CD14-positive monocyte (primary cell): ENCODE measurements around the gene SEC22A. TPM values are rescaled to one million over a fixed set of nuclear protein-coding genes. Genes with fewer than 3 reads are reported as not detected.
A peak's percentile ranks its signal among the peaks of the same experiment; 100 is the strongest.

Experiments
- DNase-seq, 3 donors: peaks; one replicate each; pipeline ENCODE4 v3.0.0-alpha.2; 2011 to 2022
- H2AFZ ChIP-seq: 2 replicates; pipeline ENCODE4 v1.6.0; 2012; ENCODE audit warnings: mild to moderate bottlenecking, low read depth, low read length, inconsistent platforms; ENCODE audit not compliant: insufficient read depth, poor library complexity, severe bottlenecking
- H3K27ac ChIP-seq, 2 donors: 1 replicate in 1 of 2; 2 replicates in 1 of 2; pipeline ENCODE4 v1.5.1; 2012 to 2013; ENCODE audit warnings: low read length in 2 of 2, control low read depth in 1 of 2, inconsistent platforms in 1 of 2, low read depth in 1 of 2, mild to moderate bottlenecking in 1 of 2
- H3K27me3 ChIP-seq, 2 donors: one replicate each; pipeline versions ENCODE4 v1.6.0 to v1.6.1; 2011 to 2013; ENCODE audit warnings: low read length in 2 of 2; ENCODE audit not compliant: control insufficient read depth in 2 of 2, insufficient read depth in 2 of 2
- H3K36me3 ChIP-seq, 2 donors: replicated peaks in 1 of 2; 1 replicate in 1 of 2; 2 replicates in 1 of 2; pipeline versions ENCODE4 v1.5.1 to v1.6.1; 2012 to 2013; ENCODE audit warnings: low read length in 2 of 2, control low read depth in 1 of 2, inconsistent platforms in 1 of 2, mild to moderate bottlenecking in 1 of 2; ENCODE audit not compliant: insufficient read depth in 2 of 2, control insufficient read depth in 1 of 2
- H3K4me1 ChIP-seq, 2 donors: 1 replicate in 1 of 2; 2 replicates in 1 of 2; pipeline versions ENCODE4 v1.5.1 to v1.6.1; 2012 to 2013; ENCODE audit warnings: low read length in 2 of 2, control low read depth in 1 of 2, inconsistent platforms in 1 of 2, mild to moderate bottlenecking in 1 of 2, moderate library complexity in 1 of 2; ENCODE audit not compliant: insufficient read depth in 2 of 2, control insufficient read depth in 1 of 2
- H3K4me2 ChIP-seq: replicated peaks from 2 replicates; pipeline ENCODE3; 2012; ENCODE audit warnings: low read length, moderate library complexity, mild to moderate bottlenecking; ENCODE audit not compliant: poor library complexity, severe bottlenecking; ENCODE audit errors: extremely low read depth
- H3K4me3 ChIP-seq, 3 experiments: fragments of 200-600 bp in 1 of 3; sonication (generic) in 1 of 3; replicated peaks in 1 of 3; 1 replicate in 2 of 3; 2 replicates in 1 of 3; pipeline ENCODE4 v1.5.1; 2011 to 2013; ENCODE audit warnings: low read length in 3 of 3, mild to moderate bottlenecking in 3 of 3, control low read depth in 2 of 3, low read depth in 2 of 3, inconsistent platforms in 1 of 3, moderate library complexity in 1 of 3
- H3K79me2 ChIP-seq: 2 replicates; pipeline ENCODE4 v1.6.0; 2012; ENCODE audit warnings: mild to moderate bottlenecking, control low read depth, inconsistent platforms, low read length, moderate library complexity; ENCODE audit not compliant: insufficient read depth
- H3K9ac ChIP-seq: 2 replicates; pipeline ENCODE4 v1.6.0; 2017; ENCODE audit warnings: low read length, mild to moderate bottlenecking; ENCODE audit not compliant: insufficient read depth, poor library complexity, severe bottlenecking
- H3K9me3 ChIP-seq, 2 donors: replicated peaks in 1 of 2; 1 replicate in 1 of 2; 2 replicates in 1 of 2; pipeline versions ENCODE4 v1.5.1 to v1.6.1; 2012 to 2013; ENCODE audit warnings: low read length in 2 of 2, control low read depth in 1 of 2; ENCODE audit not compliant: control insufficient read depth in 1 of 2, insufficient read depth in 1 of 2
- H4K20me1 ChIP-seq: 2 replicates; pipeline ENCODE4 v1.6.0; 2012; ENCODE audit warnings: mild to moderate bottlenecking, low read length, control low read depth, moderate library complexity; ENCODE audit not compliant: insufficient read depth
- H3K27ac Mint-ChIP-seq, 7 donors: one replicate each; pipeline ENCODE4 v1.8.0; 2020; ENCODE audit warnings: mild to moderate bottlenecking in 7 of 7, mixed read lengths in 7 of 7, moderate library complexity in 6 of 7, inconsistent platforms in 2 of 7
- H3K27me3 Mint-ChIP-seq, 3 donors: one replicate each; pipeline ENCODE4 v1.8.0; 2021 to 2022; ENCODE audit warnings: low read depth in 3 of 3, mild to moderate bottlenecking in 3 of 3, mixed read lengths in 3 of 3, moderate library complexity in 3 of 3, inconsistent platforms in 1 of 3
- H3K36me3 Mint-ChIP-seq, 2 donors: one replicate each; pipeline ENCODE4 v1.8.0; 2020; ENCODE audit warnings: mixed read lengths in 2 of 2, inconsistent platforms in 1 of 2, mild to moderate bottlenecking in 1 of 2
- H3K4me1 Mint-ChIP-seq: one replicate; pipeline ENCODE4 v1.8.0; 2020; ENCODE audit warnings: mild to moderate bottlenecking, mixed read lengths
- H3K4me3 Mint-ChIP-seq, 2 donors: one replicate each; pipeline ENCODE4 v1.8.0; 2020; ENCODE audit warnings: mild to moderate bottlenecking in 2 of 2, mixed read lengths in 2 of 2, moderate library complexity in 1 of 2
- H3K9me3 Mint-ChIP-seq, 7 donors: one replicate each; pipeline ENCODE4 v1.8.0; 2020 to 2022; ENCODE audit warnings: mixed read lengths in 7 of 7, mild to moderate bottlenecking in 6 of 7, moderate library complexity in 6 of 7, inconsistent platforms in 2 of 7
- CTCF ChIP-seq: fragments of 200-600 bp; IDR thresholded peaks from one replicate; pipeline ENCODE4 v1.8.0; 2022; ENCODE audit warnings: antibody characterized with exemption, mild to moderate bottlenecking
- WGBS: methylation state at CpG from one replicate; pipeline ENCODE4 v1.1.5; 2013; ENCODE audit warnings: missing lambda C conversion rate; ENCODE audit not compliant: insufficient coverage; 5-methylcytosine and 5-hydroxymethylcytosine counted together
- intact Hi-C, 2 donors: fragments of 100-400 bp; cut with micrococcal nuclease; formaldehyde crosslinking; loops; one replicate each; pipeline versions ENCODE4 v1.15.0 to v1.15.1; 2023
- polyA plus RNA-seq, 3 donors: library from polyadenylated mRNA; depleted of rRNA in 1 of 3; unstranded in 2 of 3; stranded (reverse) in 1 of 3; fragments of 300-500 nt in 2 of 3; fragments of >200 nt in 1 of 3; fragmentation: Illumina TruSeq in 2 of 3; gene quantifications; 1 replicate in 2 of 3; 2 replicates in 1 of 3; pipeline ENCODE4 v1.2.3, GENCODE V29; 2012 to 2021

The SEC22A gene
- polyA plus RNA-seq, 3 donors: 6.4 to 11.0 (median 8.8) TPM

- Mint-ChIP-seq H3K27ac (peak overlapping the region in 2 of 7 donors; percentile 56 to 67), H3K4me1 (peaks cover 33% of the 10 kb centered on the region), H3K27me3 (peaks cover 0 to 2% (median 0%) of the 10 kb centered on the region in 3 donors), H3K9me3 (no peaks in the 10 kb centered on the region), H3K36me3 (peaks cover 40 to 66% of the 10 kb centered on the region in 2 donors), H3K4me3 (no peak overlapping the region)
- no peaks in the 10 kb centered on the region for H3K27me3 ChIP-seq
- TF ChIP-seq CTCF: no peak
- H4K20me1 ChIP-seq: no peaks in the 10 kb centered on the region
- H2AFZ ChIP-seq: no peak overlapping the region
- intact Hi-C loops: no loop called here
- no peak overlapping the region for H3K4me3 ChIP-seq
- WGBS: 97% methylated on average over 3 of the region's 4 CpGs
- no peak for DNase-seq
- H3K36me3 ChIP-seq: peaks cover 13 to 61% of the 10 kb centered on the region in 2 donors
- H3K27ac ChIP-seq: no peak overlapping the region
- H3K4me1 ChIP-seq: peaks cover 31 to 33% of the 10 kb centered on the region in 2 donors
- no peak overlapping the region for H3K9ac ChIP-seq
- H3K79me2 ChIP-seq: no peaks in the 10 kb centered on the region
- H3K4me2 ChIP-seq: no peak overlapping the region
- H3K9me3 ChIP-seq: no peaks in the 10 kb centered on the region
Observed at GRCh38 chr3:123157598-123158287, 44.0 kb upstream of the SEC22A start.

DNA sequence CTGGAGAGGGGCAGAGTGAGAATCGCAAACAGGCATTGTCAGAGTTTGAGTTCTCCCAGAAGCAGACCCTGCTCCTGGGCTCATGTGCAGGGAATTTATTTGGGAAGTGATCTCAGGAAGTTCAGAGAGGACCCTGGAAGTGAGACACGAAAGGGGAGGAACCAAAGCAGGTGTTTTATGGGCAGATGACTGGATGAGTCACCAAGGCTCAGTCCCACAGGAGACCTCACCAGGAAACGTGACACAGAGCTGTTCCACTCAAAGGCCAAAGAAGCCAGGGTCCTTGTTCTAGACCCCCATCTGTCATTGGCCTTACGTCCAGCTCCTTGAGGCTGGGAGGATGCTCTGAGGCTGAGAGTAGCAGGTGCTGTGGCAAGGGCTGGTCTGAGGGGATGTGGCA is 43.4 kb upstream of the SEC22A start:
- Mint-ChIP-seq H3K4me1 (peaks cover 27% of the 10 kb centered on the region), H3K4me3 (no peak overlapping the region), H3K27ac (peak overlapping the region in 1 of 7 donors; percentile 67), H3K36me3 (peaks cover 45 to 72% of the 10 kb centered on the region in 2 donors), H3K27me3 (peaks cover 0 to 2% (median 0%) of the 10 kb centered on the region in 3 donors), H3K9me3 (no peaks in the 10 kb centered on the region)
- Histone ChIP-seq H4K20me1 (no peaks in the 10 kb centered on the region), H3K36me3 (peaks cover 16 to 67% of the 10 kb centered on the region in 2 donors), H3K4me2 (no peak overlapping the region), H3K79me2 (no peaks in the 10 kb centered on the region), H3K27me3 (no peaks in the 10 kb centered on the region), H3K27ac (no peak overlapping the region), H3K4me3 (no peak overlapping the region), H3K4me1 (peaks cover 25 to 27% of the 10 kb centered on the region in 2 donors), H2AFZ (no peak overlapping the region), H3K9me3 (no peaks in the 10 kb centered on the region), H3K9ac (no peak overlapping the region)
- DNase-seq: no peak
- intact Hi-C loops: no loop called here
- 76% methylated on average over 4 of the region's 4 CpGs for WGBS
- no peak for TF ChIP-seq CTCF
